Measurements from ENCODE around the gene PICK1. TPM values are rescaled to one million over a fixed set of nuclear protein-coding genes. Genes with fewer than 3 reads are reported as not detected.

PICK1 gene
- total and polyA plus RNA-seq, 2 donors (not counting 3 experiments of a cell fraction or from before 2014, with no cell fraction given): 18.0 to 20.8 TPM

DNA sequence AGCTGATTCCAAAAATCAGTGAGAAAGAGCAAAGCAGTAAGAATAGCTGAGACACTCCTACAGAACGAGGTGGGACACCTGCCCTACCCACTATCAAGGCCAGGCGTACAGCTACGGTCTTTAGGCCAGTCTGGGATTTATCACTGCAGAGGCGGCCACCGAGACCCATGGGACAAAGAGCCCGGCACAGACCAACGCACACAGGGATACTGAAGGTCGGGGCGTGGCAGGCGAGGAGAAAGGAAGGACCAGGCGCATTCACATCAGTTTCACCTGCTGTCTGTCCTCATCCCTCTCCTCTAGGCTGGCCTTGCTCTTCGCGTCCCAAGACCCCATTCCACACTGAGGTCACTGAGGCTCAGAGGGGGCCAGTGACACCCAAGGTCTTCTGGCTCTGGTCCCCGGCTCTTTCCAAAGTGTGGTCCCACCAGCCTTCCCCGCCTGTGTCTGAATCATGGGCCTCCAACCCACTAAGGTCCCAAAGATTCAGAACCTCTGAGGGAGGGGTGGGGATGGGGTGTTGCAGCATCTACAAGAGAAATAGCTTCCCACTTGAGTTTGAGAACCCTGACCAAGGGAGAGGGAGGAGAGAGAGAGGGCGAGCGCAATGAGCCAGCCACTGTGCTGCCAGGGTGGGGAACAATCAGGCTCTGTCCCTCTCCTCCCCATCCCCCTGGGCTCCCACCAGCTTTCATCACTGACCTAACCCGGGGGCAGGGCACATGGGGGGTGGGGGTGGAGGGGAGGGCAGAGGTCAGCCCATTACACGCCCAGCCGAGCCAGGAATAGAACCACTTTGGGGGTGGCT, 7.2 kb upstream of the PICK1 start:
- Histone ChIP-seq H3K9me3 (replicated peaks; ENCODE audit: control insufficient read depth, insufficient read depth, low read length) (no peaks in the 10 kb centered on the region), H3K9ac (replicated peaks; ENCODE audit: extremely low read depth, insufficient read depth, low read length) (no peak overlapping the region), H3K9me1 (replicated peaks; ENCODE audit: control insufficient read depth, extremely low read depth, insufficient read depth, low read length) (no peaks in the 10 kb centered on the region), H3K4me2 (ENCODE audit: insufficient read depth, low read length) (no peak overlapping the region), H3K4me3 (replicated peaks in 1 of 3; ENCODE audit: insufficient read depth in 1 of 3, low read depth in 1 of 3, low read length in 3 of 3) (no peak overlapping the region), H3K36me3 (ENCODE audit: control insufficient read depth in 2 of 2, extremely low read depth in 1 of 2, insufficient read depth in 2 of 2, low read length in 2 of 2) (no peaks in the 10 kb centered on the region), H3K27ac (ENCODE audit: insufficient read depth, low read depth, low read length) (no peak overlapping the region), H3K79me2 (ENCODE audit: control insufficient read depth, insufficient read depth, low read length) (no peaks in the 10 kb centered on the region), H2AFZ (ENCODE audit: low read depth, low read length) (no peak overlapping the region), H3K27me3 (ENCODE audit: control insufficient read depth in 2 of 2, insufficient read depth in 2 of 2, low read length in 2 of 2) (peaks cover 0 to under 1% of the 10 kb centered on the region in 2 experiments), H4K20me1 (replicated peaks; ENCODE audit: control insufficient read depth, extremely low read depth, insufficient read depth, low read length) (no peaks in the 10 kb centered on the region), H3K4me1 (ENCODE audit: control insufficient read depth, extremely low read depth, insufficient read depth, low read length) (no peaks in the 10 kb centered on the region)
- intact Hi-C loops (cut with micrococcal nuclease): loop anchor here (5.0 to 10.0 kb wide), 3 partner anchors 255 to 632 kb away; partner anchors contain the start of gene TOMM22
- POLR2A ChIA-PET: no interaction called here
- CTCF ChIA-PET: interaction anchor here (0.5 to 0.7 kb wide), 2 partner anchors 54 to 130 kb away, joined by 3 read pairs; no protein-coding TSS in a partner anchor
- BruUV-seq (replicated peaks): no TSS peak
- TF ChIP-seq EZH2 (IDR thresholded peaks at IDR 0.05; ENCODE audit: borderline replicate concordance, low read depth, low read length, severe bottlenecking) (no peak), FOS (IDR thresholded peaks at IDR 0.05; ENCODE audit: borderline replicate concordance, insufficient read depth, low read length) (no peak), JUN (IDR thresholded peaks at IDR 0.05; ENCODE audit: borderline replicate concordance, insufficient read depth, insufficient read length, low read depth) (no peak), MYC (IDR thresholded peaks at IDR 0.05; ENCODE audit: low read depth, low read length) (no peak), POLR2AphosphoS5 (IDR thresholded peaks at IDR 0.05; ENCODE audit: insufficient read depth, low read depth, low read length) (no peak), GATA2 (IDR thresholded peaks at IDR 0.05; ENCODE audit: insufficient read depth, insufficient read length, low read depth, low read length) (no peak), POLR2A (IDR thresholded peaks at IDR 0.05; ENCODE audit: low read depth, low read length) (no peak)
- TF ChIP-seq, protein P1, sequence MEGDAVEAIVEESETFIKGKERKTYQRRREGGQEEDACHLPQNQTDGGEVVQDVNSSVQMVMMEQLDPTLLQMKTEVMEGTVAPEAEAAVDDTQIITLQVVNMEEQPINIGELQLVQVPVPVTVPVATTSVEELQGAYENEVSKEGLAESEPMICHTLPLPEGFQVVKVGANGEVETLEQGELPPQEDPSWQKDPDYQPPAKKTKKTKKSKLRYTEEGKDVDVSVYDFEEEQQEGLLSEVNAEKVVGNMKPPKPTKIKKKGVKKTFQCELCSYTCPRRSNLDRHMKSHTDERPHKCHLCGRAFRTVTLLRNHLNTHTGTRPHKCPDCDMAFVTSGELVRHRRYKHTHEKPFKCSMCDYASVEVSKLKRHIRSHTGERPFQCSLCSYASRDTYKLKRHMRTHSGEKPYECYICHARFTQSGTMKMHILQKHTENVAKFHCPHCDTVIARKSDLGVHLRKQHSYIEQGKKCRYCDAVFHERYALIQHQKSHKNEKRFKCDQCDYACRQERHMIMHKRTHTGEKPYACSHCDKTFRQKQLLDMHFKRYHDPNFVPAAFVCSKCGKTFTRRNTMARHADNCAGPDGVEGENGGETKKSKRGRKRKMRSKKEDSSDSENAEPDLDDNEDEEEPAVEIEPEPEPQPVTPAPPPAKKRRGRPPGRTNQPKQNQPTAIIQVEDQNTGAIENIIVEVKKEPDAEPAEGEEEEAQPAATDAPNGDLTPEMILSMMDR (IDR thresholded peaks at IDR 0.05; ENCODE audit: extremely low read depth in 1 of 2, insufficient read depth in 1 of 2, low read depth in 1 of 2, low read length in 2 of 2): no peak
- TF ChIP-seq, protein P2, sequence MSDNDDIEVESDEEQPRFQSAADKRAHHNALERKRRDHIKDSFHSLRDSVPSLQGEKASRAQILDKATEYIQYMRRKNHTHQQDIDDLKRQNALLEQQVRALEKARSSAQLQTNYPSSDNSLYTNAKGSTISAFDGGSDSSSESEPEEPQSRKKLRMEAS (IDR thresholded peaks at IDR 0.05; ENCODE audit: insufficient read depth, insufficient read length): no peak
- FAIRE-seq: no peak
- DNase-seq (ENCODE audit: low read depth, low spot score): no peak
- dilution Hi-C loops (cut with MboI; ENCODE audit: extremely low pct_ligation_motif_present, low sequenced_read_pairs): no loop called here
